Measurements from ENCODE around the gene GSTM5. TPM values are rescaled to one million over a fixed set of nuclear protein-coding genes. Genes with fewer than 3 reads are reported as not detected.
A peak's percentile ranks its signal among the peaks of the same experiment; 100 is the strongest.
"Not testable (repeated sequence)": the region's sequence is repeated elsewhere in the genome, so short reads cannot be mapped to it uniquely, and the experiment has no call there.

Gene GSTM5
- total RNA-seq, 6 experiments from 2014 or later: 0.19 to 0.54 (median 0.31) TPM; not detected in 1

GRCh38 chr1:109697066-109697465, 15.0 kb upstream of the GSTM5 start:
- no peak overlapping the region for H3K4me3 ChIP-seq
- no peaks in the 10 kb centered on the region for H3K9me3 ChIP-seq
- no peak for DNase-seq
- no peak overlapping the region for H3K27ac ChIP-seq
- ATAC-seq: no peak
- no peaks in the 10 kb centered on the region for H3K4me1 ChIP-seq
- intact Hi-C loops (cut with DNase I): no loop called here
- no peaks in the 10 kb centered on the region for H3K27me3 ChIP-seq
- H3K36me3 ChIP-seq: no peaks in the 10 kb centered on the region
- WGBS (ENCODE audit: insufficient coverage, low coverage, low lambda C conversion rate, missing lambda C conversion rate): 86% methylated on average over 2 of the region's 4 CpGs
- TF ChIP-seq POLR2A (IDR thresholded peaks at IDR 0.05) (no peak), CTCF (IDR thresholded peaks at IDR 0.05) (no peak)

GRCh38 chr1:109697861-109698260, 14.2 kb upstream of the GSTM5 start:
- H3K9me3 ChIP-seq; H3K4me1 ChIP-seq; H3K27me3 ChIP-seq; ATAC-seq; H3K36me3 ChIP-seq; H3K27ac ChIP-seq; intact Hi-C loops (cut with DNase I); H3K4me3 ChIP-seq; DNase-seq: not testable (repeated sequence)
- no CpG with 5 or more reads among the region's 4 CpGs for WGBS (ENCODE audit: insufficient coverage, low coverage, low lambda C conversion rate, missing lambda C conversion rate)

- H3K36me3 ChIP-seq; H3K4me1 ChIP-seq; H3K27ac ChIP-seq; H3K27me3 ChIP-seq; intact Hi-C loops (cut with DNase I); DNase-seq; ATAC-seq; H3K9me3 ChIP-seq; H3K4me3 ChIP-seq: not testable (repeated sequence)
- 87% methylated on average over 3 of the region's 3 CpGs for WGBS (ENCODE audit: insufficient coverage, low coverage, low lambda C conversion rate, missing lambda C conversion rate)
Observed at GRCh38 chr1:109702940-109703339, 9.1 kb upstream of the GSTM5 start.

GRCh38 chr1:109704173-109704572, 7.9 kb upstream of the GSTM5 start:
- Histone ChIP-seq H3K27ac (no peak overlapping the region), H3K27me3 (no peaks in the 10 kb centered on the region), H3K4me1 (no peaks in the 10 kb centered on the region), H3K36me3 (no peaks in the 10 kb centered on the region), H3K4me3 (no peak overlapping the region), H3K9me3 (no peaks in the 10 kb centered on the region)
- TF ChIP-seq POLR2A (IDR thresholded peaks at IDR 0.05) (no peak), CTCF (IDR thresholded peaks at IDR 0.05) (peak in 1 of 4 donors; percentile 16)
- ATAC-seq (peak in 1 of 4 donors; percentile 65), DNase-seq (no peak)
- WGBS (ENCODE audit: insufficient coverage, low coverage, low lambda C conversion rate, missing lambda C conversion rate): 56% methylated on average over 8 of the region's 8 CpGs
- intact Hi-C loops (cut with DNase I): no loop called here

GRCh38 chr1:109705411-109705810, 6.6 kb upstream of the GSTM5 start:
- intact Hi-C loops (cut with DNase I): no loop called here
- no peak overlapping the region for H3K27ac ChIP-seq

GRCh38 chr1:109708949-109709348, 3.1 kb upstream of the GSTM5 start:
- DNase-seq; H3K9me3 ChIP-seq; H3K4me1 ChIP-seq; ATAC-seq; H3K36me3 ChIP-seq; H3K27me3 ChIP-seq; intact Hi-C loops (cut with DNase I); H3K27ac ChIP-seq; H3K4me3 ChIP-seq: not testable (repeated sequence)
- WGBS (ENCODE audit: insufficient coverage, low coverage, low lambda C conversion rate, missing lambda C conversion rate): 57% methylated on average over 4 of the region's 4 CpGs

More at GRCh38 chr1:109705411-109705810, 6.6 kb upstream of the GSTM5 start:
- Histone ChIP-seq H3K36me3 (no peaks in the 10 kb centered on the region), H3K4me3 (no peak overlapping the region), H3K9me3 (no peaks in the 10 kb centered on the region), H3K27me3 (no peaks in the 10 kb centered on the region), H3K4me1 (no peaks in the 10 kb centered on the region)
- ATAC-seq (peak in 1 of 4 donors; percentile 44), DNase-seq (no peak)
- WGBS (ENCODE audit: insufficient coverage, low coverage, low lambda C conversion rate, missing lambda C conversion rate): 68% methylated on average over 2 of the region's 4 CpGs
- TF ChIP-seq POLR2A (IDR thresholded peaks at IDR 0.05) (no peak), CTCF (IDR thresholded peaks at IDR 0.05) (no peak)

GRCh38 chr1:109709822-109710221, 2.2 kb upstream of the GSTM5 start:
- intact Hi-C loops (cut with DNase I); H3K9me3 ChIP-seq; H3K27ac ChIP-seq; H3K4me3 ChIP-seq; H3K4me1 ChIP-seq; DNase-seq; H3K27me3 ChIP-seq; H3K36me3 ChIP-seq: not testable (repeated sequence)
- peak in 3 of 4 donors; percentile 54 to 95 (median 83) for ATAC-seq

Data from right lobe of liver (tissue), 6 donors.